ENCODE results near the gene VPS26C.

VPS26C gene

DNA sequence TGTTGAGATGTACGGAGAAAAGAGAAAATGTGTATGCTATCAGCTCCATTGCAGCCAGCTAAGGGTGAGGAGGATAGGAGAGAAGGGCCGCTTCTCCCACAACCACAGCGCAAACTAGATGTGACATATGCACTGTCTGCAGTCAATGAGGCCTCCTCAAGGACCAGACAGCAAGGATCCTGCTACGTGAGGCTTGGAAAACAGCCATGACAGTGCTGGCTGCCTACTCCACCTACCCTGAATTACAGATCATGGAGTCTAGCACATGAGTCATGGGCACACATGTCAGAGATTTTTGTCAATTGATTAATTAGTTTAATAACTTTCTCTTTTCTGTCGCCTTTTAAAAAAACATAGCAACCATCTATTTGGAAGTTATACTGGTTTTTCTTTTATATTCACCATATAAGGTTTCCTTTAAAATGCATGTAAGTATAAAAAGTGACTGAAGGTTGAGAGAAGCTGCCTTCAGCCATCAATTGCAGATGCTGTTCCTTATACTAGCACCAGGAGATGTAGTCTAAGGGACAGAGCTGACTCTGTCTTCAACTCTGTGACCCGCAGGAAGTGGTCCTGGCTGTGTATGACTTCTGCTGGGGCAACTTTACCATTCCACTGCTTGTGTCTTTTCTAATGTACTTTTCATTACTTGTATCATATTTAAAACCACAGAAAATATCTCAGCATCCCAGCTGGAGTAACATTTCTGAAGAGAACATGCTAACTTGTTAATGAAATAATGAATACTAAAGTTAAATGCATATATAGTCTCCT, 3.1 kb downstream of the VPS26C start:
- DNase-seq: no peak

- no peak for DNase-seq
Observed at GRCh38 chr21:37259426-37259825, 7.7 kb downstream of the VPS26C start.

DNA sequence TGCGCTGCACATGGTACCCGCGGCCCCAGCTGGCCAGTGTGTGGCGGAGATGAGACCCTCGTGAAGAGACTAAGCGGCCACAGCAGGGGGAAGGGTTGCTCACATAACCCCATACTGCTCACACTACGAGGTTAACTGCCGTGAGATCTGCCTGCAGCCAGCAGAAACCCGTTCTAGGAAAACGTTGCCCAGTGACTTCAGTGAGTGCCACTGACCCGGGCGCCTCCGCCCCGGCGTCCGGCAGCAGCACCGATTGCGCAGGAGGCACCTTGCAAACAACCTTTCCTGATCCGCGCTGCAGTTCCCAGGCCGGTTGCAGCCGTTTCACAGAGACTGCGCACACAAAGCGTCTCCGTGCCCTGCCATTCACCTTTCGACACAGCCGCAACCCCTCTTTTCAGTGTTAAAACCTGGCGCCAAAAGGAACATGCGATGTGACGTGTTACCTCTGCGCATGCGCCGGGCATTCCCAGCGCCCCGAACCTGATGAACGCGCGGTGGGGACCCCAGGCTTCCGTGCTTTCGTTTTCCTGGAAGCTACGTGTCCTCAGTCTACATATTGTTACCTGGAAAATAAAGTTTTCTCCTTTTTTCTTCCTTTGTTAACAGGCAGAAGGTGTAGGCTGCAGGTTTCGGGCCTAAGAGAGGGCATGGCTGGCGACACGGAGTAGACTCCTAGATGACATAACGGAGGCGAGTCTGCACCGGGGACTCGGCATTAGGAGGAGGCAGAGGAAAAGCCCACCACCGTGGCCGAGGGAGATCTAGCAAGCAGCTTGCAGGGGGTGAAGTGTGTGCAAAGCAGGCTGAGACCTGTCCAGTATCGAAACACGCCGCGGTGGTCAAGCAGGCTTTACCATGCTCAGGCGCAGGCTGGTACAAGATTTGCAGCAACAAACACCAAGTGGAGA, 8.9 kb downstream of the VPS26C start:
- no peak for DNase-seq

GRCh38 chr21:37257511-37257966, 9.6 kb downstream of the VPS26C start:
- DNase-seq: no peak

GRCh38 chr21:37253991-37254390, 13.1 kb downstream of the VPS26C start:
- no peak for DNase-seq

- no peak for DNase-seq
Observed at GRCh38 chr21:37251294-37251634, 15.9 kb downstream of the VPS26C start.

DNA sequence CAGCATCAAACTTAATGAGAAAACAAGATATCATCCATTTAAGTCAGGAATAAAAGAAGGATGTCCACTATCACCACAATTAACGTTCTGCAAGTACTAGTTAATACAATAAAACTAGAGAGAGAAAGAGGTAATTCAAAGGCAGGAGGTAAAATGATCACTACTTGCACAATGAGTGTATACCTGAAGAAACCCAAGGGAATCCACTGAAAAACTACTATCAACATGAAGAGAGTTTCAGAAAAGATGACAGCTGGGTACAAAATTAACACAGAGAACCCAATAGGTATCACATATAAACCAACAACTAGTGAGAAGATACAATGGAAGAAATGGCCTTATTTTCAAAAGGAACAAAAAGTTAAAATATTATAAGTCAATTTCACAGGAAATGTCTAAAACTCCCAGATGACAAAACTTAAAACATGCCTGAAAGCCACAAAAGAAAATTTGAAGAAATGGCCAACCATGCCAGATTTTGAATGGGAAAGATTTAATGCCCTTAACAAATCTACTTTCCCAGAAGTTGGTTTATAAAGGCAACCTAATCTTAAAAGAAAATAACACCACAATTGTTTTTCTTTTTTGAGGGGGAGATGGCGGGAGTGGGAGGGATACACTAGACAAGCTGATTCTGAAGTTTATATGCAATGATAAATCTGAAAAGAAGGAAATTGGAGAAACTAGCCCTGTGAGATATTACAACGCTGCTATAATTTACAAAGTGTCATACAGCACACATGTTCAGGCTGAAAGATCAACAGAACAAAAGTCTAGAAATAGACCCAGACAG, 17.8 kb downstream of the VPS26C start:
- DNase-seq: no peak

GRCh38 chr21:37248298-37248697, 18.8 kb downstream of the VPS26C start:
- DNase-seq: no peak

DNA sequence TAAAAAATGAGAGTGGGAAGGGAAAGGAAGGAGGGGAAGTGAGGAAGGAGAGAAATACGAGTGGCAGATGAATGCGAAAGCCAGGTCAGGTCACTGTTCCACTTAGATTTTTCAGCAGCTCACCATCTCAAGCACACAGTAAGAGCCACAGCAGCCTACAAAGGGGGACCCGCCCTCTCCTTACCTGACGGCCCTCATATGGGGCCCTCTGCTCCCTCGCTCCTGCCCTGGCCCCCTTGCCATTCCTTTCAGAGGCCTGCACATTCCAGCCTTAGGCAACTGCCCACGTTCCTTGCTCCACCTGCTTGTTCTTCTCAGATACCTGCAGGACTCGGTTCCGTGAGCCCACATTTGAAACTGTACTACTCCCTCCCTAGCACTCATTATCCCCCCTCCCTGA, 22.0 kb downstream of the VPS26C start:
- DNase-seq: no peak

DNA sequence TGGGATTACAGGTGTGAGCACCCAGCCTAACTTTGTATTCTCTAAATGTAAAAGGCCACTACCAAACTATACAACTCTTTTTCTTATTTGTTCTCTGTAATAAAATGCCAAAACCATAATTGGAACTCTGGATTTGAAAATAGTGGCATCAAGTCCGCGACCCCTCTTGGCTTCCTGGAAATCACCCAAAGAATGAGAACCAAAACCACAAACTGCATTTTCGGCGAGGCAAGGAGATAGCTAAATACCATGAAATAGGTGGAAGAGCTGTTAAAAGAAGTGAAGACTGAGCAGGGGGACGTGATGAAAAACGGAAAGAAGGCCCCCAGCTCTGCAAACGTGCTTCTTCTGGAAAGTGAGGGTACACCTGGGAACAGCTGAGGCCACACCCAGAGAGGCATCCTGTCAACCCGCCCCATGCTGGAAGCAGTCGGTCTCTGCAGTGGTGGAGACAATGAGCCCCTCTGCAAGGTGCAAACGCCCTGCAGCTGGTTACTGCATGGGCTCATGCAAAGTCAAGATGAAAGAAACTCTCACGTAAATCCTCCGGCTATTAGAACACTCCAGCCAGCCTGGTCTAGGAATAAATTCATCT, 22.5 kb downstream of the VPS26C start:
- DNase-seq: no peak

- DNase-seq: no peak
Observed at GRCh38 chr21:37243961-37244360, 23.2 kb downstream of the VPS26C start.

- no peak for DNase-seq
Observed at GRCh38 chr21:37241426-37241825, 25.7 kb downstream of the VPS26C start.

DNA sequence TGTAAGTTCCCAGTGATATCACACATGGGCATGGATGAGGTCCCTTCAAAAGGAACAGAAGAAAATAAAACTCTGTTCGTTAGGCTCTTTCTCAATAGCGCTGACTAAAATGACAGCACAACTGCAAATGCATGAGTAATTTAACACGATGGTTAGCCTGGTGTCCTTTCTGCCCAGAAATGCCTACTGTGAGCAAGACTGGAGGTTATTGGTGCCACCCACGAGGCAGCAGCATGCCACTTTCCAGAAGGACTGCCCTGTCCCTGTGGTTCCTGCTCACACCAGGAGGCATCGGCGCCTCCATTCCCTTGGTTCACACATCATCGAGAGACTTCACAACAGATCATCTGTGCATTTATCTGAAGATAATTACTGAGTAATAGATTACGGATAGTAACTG, 26.2 kb downstream of the VPS26C start:
- DNase-seq: no peak

DNA sequence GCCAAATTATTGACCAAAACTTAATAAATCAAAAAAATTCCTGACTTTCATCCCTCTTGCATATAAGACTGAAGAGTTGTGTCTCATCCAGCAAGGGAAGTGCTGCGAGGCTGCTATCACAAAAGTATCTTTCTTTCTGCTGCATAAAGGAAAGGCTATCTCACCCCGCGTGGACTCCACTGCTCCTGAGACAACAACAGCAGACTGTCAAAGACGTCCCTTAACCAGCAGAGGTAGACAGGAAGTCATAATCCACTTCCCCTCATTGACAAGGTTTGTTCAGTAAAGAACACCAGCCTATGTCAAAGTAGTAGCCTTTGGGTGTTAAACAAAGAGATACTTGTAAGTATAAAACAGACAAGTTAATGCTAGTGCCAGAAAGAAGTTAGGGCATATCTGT, 29.4 kb downstream of the VPS26C start:
- DNase-seq: no peak

DNA sequence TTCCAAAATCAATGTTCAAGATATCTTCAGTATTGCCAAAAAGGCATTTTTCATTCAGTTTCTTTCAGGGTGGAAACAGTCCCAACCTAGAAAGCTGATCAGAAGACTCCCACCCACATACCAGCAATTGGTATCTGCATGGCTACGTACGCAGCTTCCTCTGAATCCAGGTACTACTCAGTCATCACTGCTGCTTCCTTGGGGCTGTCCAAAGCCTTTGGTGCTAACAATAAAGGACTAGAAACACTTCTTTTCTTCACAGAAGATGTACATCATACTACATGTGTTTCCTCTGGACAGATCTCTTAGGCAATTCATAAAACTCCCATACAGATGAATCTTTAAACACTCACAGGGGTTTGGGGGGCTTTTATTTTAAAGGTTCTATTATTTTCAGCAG, 29.8 kb downstream of the VPS26C start:
- DNase-seq: no peak

- no peak for DNase-seq
Observed at GRCh38 chr21:37233551-37234146, 33.5 kb downstream of the VPS26C start.

GRCh38 chr21:37232274-37233018, 34.7 kb downstream of the VPS26C start:
- DNase-seq: no peak

GRCh38 chr21:37231671-37232070, 35.5 kb downstream of the VPS26C start:
- DNase-seq: no peak

DNA sequence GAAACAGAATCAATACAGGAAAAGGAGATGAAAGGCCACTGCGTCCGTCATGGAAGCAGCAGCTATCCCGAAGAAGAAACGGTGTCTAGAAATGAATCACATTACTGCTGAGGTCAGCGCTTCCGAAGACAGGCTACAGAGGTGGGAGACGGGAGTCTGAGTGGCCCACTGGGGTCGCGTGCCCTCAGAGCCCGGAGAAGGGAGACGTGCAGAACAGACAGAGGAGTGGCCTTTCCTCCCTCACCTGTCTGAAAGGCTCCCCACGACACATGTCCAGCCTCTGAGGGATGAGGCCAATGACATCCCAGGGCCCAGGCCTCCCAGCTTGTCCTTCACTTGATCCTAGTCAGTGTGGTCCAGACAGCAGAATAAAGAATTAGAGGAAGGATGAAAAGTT, 35.9 kb downstream of the VPS26C start:
- no peak for DNase-seq

GRCh38 chr21:37230632-37231248, 36.4 kb downstream of the VPS26C start:
- no peak for DNase-seq

DNA sequence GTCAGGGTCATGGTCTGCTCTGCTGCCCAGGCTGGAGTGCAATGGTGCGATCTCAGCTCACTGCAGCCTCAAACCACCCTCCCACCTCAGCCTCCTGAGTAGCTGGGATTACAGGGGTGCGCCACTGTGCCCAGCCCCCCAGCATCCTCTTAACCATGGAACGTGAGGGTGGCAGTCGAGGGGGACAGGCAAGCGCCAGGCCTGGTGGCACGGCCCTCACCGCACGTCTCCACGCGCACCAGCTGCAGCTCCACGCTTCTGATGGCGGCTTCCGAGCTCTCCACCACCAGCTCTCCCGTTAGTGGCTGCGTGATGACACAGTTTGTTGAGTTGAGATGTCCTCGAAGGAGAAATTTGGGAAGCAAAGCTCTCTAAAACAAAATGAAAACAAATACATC, 39.1 kb downstream of the VPS26C start:
- DNase-seq: no peak

Measured in amniotic stem cell (primary cell).